HG03432 (cell line): ENCODE results near the gene TSPAN17.
"Not testable (repeated sequence)": the region's sequence is repeated elsewhere in the genome, so short reads cannot be mapped to it uniquely, and the experiment has no call there.

ENCODE experiments used
- ATAC-seq: cut with Tn5 transposase; IDR thresholded peaks from one replicate; pipeline ENCODE4 v1.9.1; 2021; ENCODE audit warnings: mild to moderate bottlenecking, moderate library complexity; ENCODE audit not compliant: unreplicated experiment

The TSPAN17 gene

DNA sequence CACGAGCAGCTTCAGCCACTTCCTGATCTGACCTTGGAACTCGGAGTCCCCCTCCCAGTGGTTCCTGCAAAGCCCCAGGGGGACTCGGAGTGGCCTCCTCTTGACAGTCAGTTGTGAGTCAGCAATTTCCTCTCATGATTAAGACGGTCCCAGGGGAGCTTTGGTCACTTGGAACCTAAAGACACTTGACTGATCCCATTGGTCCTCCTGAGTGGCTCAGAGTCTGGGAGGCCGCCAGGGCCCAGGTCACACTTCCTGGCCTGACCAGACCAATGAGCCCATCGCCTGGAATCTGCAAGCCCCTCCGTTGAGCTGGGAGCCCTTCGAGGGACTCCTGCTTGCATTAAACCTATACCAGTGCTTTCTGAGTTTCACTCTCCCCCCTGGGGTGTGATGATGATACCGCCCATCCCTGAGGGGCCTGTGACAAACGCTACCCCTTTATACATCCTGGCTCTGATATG is 29.1 kb downstream of the TSPAN17 start:
- ATAC-seq, result peak; percentile 84

DNA sequence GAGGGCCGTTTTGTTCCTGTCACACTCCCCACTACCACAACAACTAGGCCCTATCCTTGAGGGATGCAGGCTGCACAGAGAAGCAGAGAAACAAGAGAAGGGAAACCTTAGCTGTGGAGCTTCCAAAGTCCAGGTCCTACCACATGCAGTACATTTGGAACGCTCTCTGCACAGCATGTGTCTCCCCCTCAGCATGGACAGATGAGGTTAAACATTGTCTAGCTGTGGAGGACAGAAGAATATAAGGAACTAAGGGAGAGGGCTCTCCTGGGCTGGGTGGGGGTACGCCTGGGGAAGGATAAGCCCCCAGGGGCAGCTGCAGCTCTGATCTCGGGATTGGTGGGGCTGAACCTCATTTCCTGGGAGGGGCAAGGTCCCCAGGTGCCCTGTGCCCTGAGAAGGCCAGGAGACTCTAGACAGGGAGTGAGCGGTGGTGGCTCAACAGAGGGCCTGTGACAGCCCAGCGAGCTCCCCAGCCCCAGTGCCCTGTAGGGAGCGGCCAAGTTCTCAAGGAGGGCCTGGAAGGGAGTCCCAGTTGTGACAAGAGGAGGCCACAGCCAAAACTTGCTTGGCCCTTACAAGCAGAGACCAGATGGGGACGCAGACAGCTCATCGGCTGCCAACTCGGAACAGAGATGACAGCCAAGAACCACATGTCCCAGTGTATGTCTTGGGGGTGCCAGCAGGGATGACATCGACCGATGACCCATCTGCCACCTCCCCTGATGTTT is 30.1 kb downstream of the TSPAN17 start:
- no peak for ATAC-seq

- no peak for ATAC-seq
Measured at GRCh38 chr5:176678584-176678983, 31.3 kb downstream of the TSPAN17 start.

DNA sequence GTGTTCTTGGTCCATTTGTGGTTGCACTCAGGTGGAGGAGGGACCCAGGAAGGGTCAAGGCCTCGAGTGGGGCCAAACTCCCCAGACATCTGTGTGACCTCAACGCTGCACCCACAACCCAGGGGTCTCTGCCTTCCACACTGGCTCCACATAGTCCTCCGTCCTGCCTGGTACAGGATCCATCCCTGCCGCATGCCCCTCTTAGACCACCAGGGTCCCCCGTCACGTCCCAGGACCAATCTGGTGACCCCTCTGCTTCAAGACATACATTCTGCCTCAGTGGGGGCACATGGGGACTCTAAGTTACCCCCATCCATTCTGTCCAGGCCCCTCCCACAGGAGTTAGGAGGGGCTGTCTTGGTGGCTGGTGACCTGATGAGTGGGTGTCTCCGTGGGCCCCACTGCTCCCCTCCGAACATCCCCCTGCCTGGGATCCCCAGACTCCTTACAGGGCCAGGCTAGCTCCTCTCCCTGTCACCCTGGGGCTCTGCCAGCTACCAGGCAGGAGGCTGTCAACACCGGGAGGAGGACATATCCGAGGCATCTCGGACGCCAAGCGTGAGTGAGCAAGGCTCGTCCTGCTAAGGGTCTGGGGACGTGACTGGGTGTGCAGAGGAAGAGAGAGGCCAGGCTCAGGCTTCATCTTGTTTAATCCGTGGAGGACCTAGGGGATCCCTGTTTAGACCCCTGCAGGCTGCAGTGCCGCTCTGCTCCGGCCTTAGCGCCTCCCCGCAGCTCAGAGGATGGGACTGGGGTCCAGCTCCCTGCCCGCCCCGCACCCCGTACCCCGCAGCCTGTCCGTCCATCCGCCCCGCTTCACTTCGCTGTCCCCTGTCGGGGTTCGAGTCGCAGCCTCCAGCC is 32.3 kb downstream of the TSPAN17 start:
- ATAC-seq, result no peak

- ATAC-seq, result no peak
Measured at GRCh38 chr5:176680226-176680563, 32.9 kb downstream of the TSPAN17 start.

- ATAC-seq, result no peak
Measured at GRCh38 chr5:176682016-176682531, 34.8 kb downstream of the TSPAN17 start.

DNA sequence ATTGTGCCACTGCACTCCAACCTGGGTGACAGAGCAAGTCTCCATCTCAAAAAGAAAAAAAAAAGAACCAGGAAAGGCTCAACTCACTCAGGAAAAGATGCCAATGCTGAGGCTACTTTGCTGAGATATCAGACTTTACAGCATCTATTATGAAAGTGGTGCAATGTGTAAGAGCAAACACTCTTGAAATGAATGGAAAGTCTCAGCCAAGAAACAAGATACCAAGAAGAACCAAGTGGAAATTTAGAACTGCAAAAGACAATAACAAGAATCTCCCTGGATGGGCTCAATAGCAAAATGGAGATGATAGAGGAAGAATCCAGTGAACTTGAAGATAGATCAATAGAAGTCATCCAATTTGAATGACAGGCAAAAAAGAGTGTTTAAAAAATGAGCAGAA is 37.7 kb downstream of the TSPAN17 start:
- ATAC-seq, result no peak

- no peak for ATAC-seq
Measured at GRCh38 chr5:176687247-176687646, 40.0 kb downstream of the TSPAN17 start.

DNA sequence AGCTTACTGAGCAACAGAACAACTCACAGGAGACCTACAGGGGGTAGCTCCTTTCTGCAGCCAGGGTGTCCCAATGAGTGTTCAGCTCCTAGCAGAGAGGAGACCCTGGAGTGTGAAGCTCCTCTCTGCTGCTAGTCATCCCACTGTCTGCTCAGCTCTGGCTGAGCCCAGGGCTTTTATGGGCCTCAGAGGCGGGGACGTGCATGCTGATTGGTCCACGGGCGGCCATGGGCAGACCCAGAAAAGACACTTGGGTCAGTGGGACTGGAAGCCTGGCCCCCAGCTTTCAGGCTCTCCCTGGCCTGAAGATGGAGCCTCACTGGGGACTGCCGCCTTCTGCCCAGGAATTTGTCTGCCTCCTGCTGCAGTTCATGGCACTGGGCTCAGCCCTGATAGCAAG is 40.6 kb downstream of the TSPAN17 start:
- no peak for ATAC-seq

DNA sequence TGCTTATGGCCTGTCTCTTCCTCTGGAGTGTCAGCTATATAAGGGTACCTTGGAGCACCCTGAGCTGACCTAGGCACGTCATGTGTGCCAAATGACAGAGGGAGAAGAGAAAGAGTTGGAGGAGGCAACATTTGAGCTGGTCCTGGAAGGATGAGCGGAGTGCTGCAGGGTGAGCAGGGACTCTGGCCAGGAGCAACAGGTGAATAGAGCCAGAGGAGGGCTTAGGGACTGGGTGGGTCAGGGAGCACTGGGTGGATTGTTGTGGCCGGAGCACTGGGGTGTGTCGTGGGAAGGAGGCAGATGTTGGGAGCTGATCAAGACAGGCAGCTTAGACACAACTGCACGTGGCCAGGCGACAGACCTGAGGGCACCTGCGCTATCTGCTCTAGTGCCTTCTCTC is 43.6 kb downstream of the TSPAN17 start:
- no peak for ATAC-seq

DNA sequence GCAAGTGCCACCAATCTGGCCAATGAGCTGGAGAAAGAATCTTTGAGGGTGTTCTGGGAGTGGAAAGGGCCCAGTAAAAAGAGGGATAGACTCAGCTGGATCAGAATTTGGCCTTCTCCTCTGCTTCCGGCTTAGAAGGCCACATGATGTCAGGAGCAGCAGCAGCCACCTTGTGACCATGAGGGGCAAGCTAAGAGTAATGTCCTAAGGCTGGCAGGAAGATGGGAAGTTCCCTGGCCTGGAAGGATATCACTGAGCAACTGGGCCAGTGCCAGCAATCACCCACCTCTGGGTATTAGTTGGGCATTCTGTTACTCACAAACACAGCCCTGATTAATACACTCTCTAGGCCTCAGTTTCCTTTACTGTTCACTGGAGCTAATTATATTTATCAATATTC is 44.2 kb downstream of the TSPAN17 start:
- ATAC-seq, result no peak

GRCh38 chr5:176692326-176692725 is 45.0 kb downstream of the TSPAN17 start:
- ATAC-seq, result no peak

DNA sequence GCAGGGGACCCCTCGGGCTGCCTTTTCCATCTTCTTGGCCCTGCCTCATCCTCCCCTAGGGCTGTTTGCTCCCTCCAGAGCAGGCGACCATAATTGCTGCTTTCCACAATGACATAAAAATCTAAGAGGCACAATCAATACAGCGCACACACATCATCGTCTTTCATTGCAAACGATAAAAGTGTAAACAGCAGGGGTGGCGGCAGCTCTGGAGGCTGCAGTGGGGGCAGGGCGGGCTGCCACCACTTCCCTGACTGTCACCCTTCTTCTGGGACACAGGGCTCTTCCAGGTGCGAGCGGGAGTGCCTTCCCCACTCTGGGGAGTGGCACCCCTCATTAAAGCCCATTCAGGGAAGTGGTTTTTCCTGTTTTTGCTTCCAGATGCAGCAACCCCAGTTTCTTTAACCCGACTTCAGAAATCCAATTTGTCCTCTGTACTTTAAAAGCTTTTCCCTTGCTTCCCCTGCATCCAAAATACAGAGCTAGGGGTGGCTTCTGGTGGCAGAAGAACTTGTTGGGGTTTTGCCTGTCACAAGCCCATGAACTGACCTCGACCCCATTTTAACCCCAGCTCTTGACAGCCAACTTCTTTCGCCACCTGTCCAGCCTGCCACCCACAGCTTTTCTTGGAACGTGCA is 45.7 kb downstream of the TSPAN17 start:
- ATAC-seq, result no peak

- ATAC-seq, result no peak
Measured at GRCh38 chr5:176693477-176693851, 46.2 kb downstream of the TSPAN17 start.

- no peak for ATAC-seq
Measured at GRCh38 chr5:176694146-176694545, 46.9 kb downstream of the TSPAN17 start.

- no peak for ATAC-seq
Measured at GRCh38 chr5:176694631-176695030, 47.3 kb downstream of the TSPAN17 start.

DNA sequence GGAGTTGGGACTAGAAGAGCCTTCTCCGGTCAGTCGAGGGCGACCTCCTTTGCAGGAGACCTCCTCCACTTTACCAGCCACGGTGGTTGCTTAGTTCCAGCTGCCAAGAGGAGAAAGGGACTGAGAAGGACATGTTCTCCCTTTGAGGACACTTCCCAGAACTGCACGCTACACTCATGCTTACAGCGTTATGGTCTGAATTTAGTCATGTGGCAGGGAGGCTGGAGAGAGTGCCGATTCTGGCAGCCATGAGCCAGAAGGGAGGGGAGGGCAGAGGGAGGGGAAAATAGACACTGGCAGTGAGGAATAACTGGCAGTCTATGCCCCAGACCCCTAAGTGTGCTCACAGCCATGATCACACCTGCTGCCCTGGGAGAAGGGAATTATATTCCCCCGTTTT is 47.8 kb downstream of the TSPAN17 start:
- ATAC-seq, result no peak

GRCh38 chr5:176697267-176697933 is 50.1 kb downstream of the TSPAN17 start:
- ATAC-seq, result no peak

DNA sequence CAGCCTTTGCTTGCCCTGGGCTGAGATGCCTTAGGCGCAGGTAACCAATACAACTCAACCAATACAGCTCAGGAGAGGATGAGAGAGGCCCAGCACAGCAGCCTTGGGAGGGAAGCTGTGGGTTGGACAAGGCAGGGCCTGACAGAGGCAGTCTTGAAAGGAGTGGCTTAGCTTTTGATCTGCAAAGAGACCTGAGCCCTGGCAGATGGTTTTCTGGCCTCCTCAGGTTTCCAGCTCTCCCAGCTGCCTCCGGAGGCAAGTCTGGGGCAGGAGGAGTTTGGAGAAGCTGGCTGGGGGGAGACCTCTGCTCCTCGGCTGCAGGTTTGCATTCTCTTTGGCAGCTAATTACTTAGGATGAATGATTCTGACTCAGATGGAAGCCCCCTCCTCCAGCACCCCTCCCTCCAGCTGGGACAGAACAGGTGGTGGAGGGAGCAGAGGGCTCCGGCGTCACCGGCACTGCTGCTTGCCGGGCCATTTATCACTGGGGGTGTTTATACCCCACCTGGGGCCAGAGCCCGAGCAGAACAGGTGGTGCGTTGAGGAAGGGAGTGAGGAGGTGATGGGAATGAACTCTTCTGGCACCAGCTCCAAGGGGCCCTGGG is 50.8 kb downstream of the TSPAN17 start:
- no peak for ATAC-seq

- ATAC-seq, result not testable (repeated sequence)
Measured at GRCh38 chr5:176699446-176699845, 52.2 kb downstream of the TSPAN17 start.
